Thyroid gland (tissue), 4 donors: ENCODE results near the gene PFN3. TPM values are rescaled to one million over a fixed set of nuclear protein-coding genes. Genes with fewer than 3 reads are reported as not detected.

ENCODE experiments used
- DNase-seq, 2 donors: peaks; one replicate each; pipeline ENCODE4 v3.0.0-alpha.2; 2019
- H3K27ac ChIP-seq, 3 donors: fragments of 200-600 bp; sonication (generic); 1 replicate in 2 of 3; 2 replicates in 1 of 3; pipeline ENCODE4 v1.5.1; 2016 to 2019; ENCODE audit warnings: mild to moderate bottlenecking in 1 of 3, moderate library complexity in 1 of 3
- H3K27me3 ChIP-seq: fragments of 200-600 bp; sonication (generic); one replicate; pipeline ENCODE4 v1.5.1; 2019
- H3K36me3 ChIP-seq, 2 donors: fragments of 200-600 bp; sonication (generic); one replicate each; pipeline ENCODE4 v1.5.1; 2016 to 2019
- H3K4me1 ChIP-seq, 2 donors: fragments of 200-600 bp; sonication (generic); one replicate each; pipeline ENCODE4 v1.5.1; 2017 to 2019
- H3K4me3 ChIP-seq, 3 donors: fragments of 200-600 bp; sonication (generic); replicated peaks in 1 of 3; 1 replicate in 2 of 3; 2 replicates in 1 of 3; pipeline ENCODE4 v1.5.1; 2016; ENCODE audit warnings: mild to moderate bottlenecking in 1 of 3
- H3K9me3 ChIP-seq: fragments of 200-600 bp; sonication (generic); one replicate; pipeline ENCODE4 v1.5.1; 2017
- POLR2A ChIP-seq, 2 donors: fragments of 450-650 bp; IDR thresholded peaks; one replicate each; pipeline ENCODE4 v1.6.1; 2017; ENCODE audit warnings: antibody characterized with exemption in 2 of 2, mild to moderate bottlenecking in 2 of 2, moderate library complexity in 1 of 2
- WGBS, 2 donors: methylation state at CpG; one replicate each; pipeline ENCODE4 v1.1.5; 2017; 5-methylcytosine and 5-hydroxymethylcytosine counted together
- intact Hi-C: fragments of 100-400 bp; cut with DNase I; formaldehyde crosslinking; loops from one replicate; pipeline ENCODE4 v1.15.1; 2023
- total RNA-seq, 4 donors: library from RNA; depleted of rRNA; stranded (reverse); fragments of >200 nt; gene quantifications; one replicate each; pipeline ENCODE4 v1.2.3, GENCODE V29; 2016
- TF ChIP-seq, protein P1 (sequence below), 6 experiments: fragments of 200-600 bp in 3 of 6; fragments of 450-650 bp in 3 of 6; sonication (generic) in 3 of 6; IDR thresholded peaks; one replicate each; pipeline ENCODE4 v1.5.1; 2016 to 2019; ENCODE audit warnings: antibody characterized with exemption in 6 of 6, mild to moderate bottlenecking in 2 of 6, inconsistent platforms in 1 of 6, moderate library complexity in 1 of 6

The PFN3 gene
- total RNA-seq, 4 donors from 2014 or later: not detected

GRCh38 chr5:177396807-177397206 lies 3.7 kb downstream of the PFN3 start:
- TF ChIP-seq POLR2A (IDR thresholded peaks at IDR 0.05): no peak
- intact Hi-C loops: no loop called here
- H3K36me3 ChIP-seq: no peaks in the 10 kb centered on the region
- WGBS, 2 donors: 87% methylated on average over 10 of the region's 10 CpGs
- H3K27me3 ChIP-seq: peaks cover 17% of the 10 kb centered on the region
- peaks cover 0 to 9% of the 10 kb centered on the region in 2 donors for H3K4me1 ChIP-seq
- no peak overlapping the region for H3K4me3 ChIP-seq
- no peak overlapping the region for H3K27ac ChIP-seq
- H3K9me3 ChIP-seq: no peaks in the 10 kb centered on the region
- DNase-seq: no peak

GRCh38 chr5:177396078-177396477 lies 4.4 kb downstream of the PFN3 start:
- TF ChIP-seq, protein P1, sequence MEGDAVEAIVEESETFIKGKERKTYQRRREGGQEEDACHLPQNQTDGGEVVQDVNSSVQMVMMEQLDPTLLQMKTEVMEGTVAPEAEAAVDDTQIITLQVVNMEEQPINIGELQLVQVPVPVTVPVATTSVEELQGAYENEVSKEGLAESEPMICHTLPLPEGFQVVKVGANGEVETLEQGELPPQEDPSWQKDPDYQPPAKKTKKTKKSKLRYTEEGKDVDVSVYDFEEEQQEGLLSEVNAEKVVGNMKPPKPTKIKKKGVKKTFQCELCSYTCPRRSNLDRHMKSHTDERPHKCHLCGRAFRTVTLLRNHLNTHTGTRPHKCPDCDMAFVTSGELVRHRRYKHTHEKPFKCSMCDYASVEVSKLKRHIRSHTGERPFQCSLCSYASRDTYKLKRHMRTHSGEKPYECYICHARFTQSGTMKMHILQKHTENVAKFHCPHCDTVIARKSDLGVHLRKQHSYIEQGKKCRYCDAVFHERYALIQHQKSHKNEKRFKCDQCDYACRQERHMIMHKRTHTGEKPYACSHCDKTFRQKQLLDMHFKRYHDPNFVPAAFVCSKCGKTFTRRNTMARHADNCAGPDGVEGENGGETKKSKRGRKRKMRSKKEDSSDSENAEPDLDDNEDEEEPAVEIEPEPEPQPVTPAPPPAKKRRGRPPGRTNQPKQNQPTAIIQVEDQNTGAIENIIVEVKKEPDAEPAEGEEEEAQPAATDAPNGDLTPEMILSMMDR (IDR thresholded peaks at IDR 0.05): no peak
- no peak for TF ChIP-seq POLR2A (IDR thresholded peaks at IDR 0.05)
- Histone ChIP-seq H3K27me3 (peaks cover 14% of the 10 kb centered on the region), H3K36me3 (no peaks in the 10 kb centered on the region), H3K9me3 (no peaks in the 10 kb centered on the region), H3K4me1 (peaks cover 0 to 9% of the 10 kb centered on the region in 2 donors), H3K4me3 (no peak overlapping the region), H3K27ac (no peak overlapping the region)
- intact Hi-C loops: no loop called here
- WGBS, 2 donors: 48 to 53% methylated on average over 2 to 3 of the region's 8 CpGs
- no peak for DNase-seq

GRCh38 chr5:177393990-177394389 lies 6.5 kb downstream of the PFN3 start:
- no peak overlapping the region for H3K4me3 ChIP-seq
- WGBS, 2 donors: 73 to 85% methylated on average over 4 to 5 of the region's 5 CpGs
- no peaks in the 10 kb centered on the region for H3K27me3 ChIP-seq
- H3K9me3 ChIP-seq: no peaks in the 10 kb centered on the region
- peaks cover under 1 to 12% of the 10 kb centered on the region in 2 donors for H3K4me1 ChIP-seq
- intact Hi-C loops: loop anchor here (5.0 kb wide), 2 partner anchors 63 to 108 kb away; no protein-coding TSS in a partner anchor
- no peaks in the 10 kb centered on the region for H3K36me3 ChIP-seq
- no peak overlapping the region for H3K27ac ChIP-seq
- TF ChIP-seq, protein P1 (IDR thresholded peaks at IDR 0.05): no peak
- no peak for TF ChIP-seq POLR2A (IDR thresholded peaks at IDR 0.05)
- no peak for DNase-seq

GRCh38 chr5:177393206-177393765 lies 7.2 kb downstream of the PFN3 start:
- no peaks in the 10 kb centered on the region for H3K9me3 ChIP-seq
- H3K4me1 ChIP-seq: peaks cover 3 to 19% of the 10 kb centered on the region in 2 donors
- no peaks in the 10 kb centered on the region for H3K27me3 ChIP-seq
- intact Hi-C loops: loop anchor here (5.0 kb wide), 2 partner anchors 64 to 109 kb away; no protein-coding TSS in a partner anchor
- no peak overlapping the region for H3K4me3 ChIP-seq
- 81% methylated on average over 1 of the region's 1 CpG for whole genome bisulfite sequencing, 2 donors
- TF ChIP-seq, protein P1 (IDR thresholded peaks at IDR 0.05): no peak
- no peak for TF ChIP-seq POLR2A (IDR thresholded peaks at IDR 0.05)
- DNase-seq: no peak
- H3K36me3 ChIP-seq: no peaks in the 10 kb centered on the region
- no peak overlapping the region for H3K27ac ChIP-seq

- Histone ChIP-seq H3K27ac (no peak overlapping the region), H3K4me3 (no peak overlapping the region), H3K4me1 (peaks cover 3 to 20% of the 10 kb centered on the region in 2 donors), H3K27me3 (no peaks in the 10 kb centered on the region), H3K36me3 (no peaks in the 10 kb centered on the region), H3K9me3 (no peaks in the 10 kb centered on the region)
- TF ChIP-seq, protein P1 (IDR thresholded peaks at IDR 0.05): no peak
- TF ChIP-seq POLR2A (IDR thresholded peaks at IDR 0.05): no peak
- no peak for DNase-seq
- intact Hi-C loops: loop anchor here (5.0 kb wide), 2 partner anchors 65 to 110 kb away; no protein-coding TSS in a partner anchor
- WGBS, 2 donors: 90 to 93% methylated on average over 4 to 5 of the region's 5 CpGs
These were observed 7.7 kb downstream of the PFN3 start for GRCh38 chr5:177392765-177393164.
